Activated naive CD8-positive, alpha-beta T cell treated with anti-CD3 and anti-CD28 coated beads, Interleukin-2, amount 10 ng/mL, durations not matched to agents 7 days and 5 days (primary cell): Measurements from ENCODE around the gene HPX. TPM values are rescaled to one million over a fixed set of nuclear protein-coding genes. Genes with fewer than 3 reads are reported as not detected.

ENCODE experiments used
- ATAC-seq: fragments of 150-1000 bp; cut with Tn5 transposase; one replicate; pipeline ENCODE4 v1.10.0; 2021; ENCODE audit warnings: low read depth, moderate library complexity
- POLR2A ChIA-PET: fragments of 350-600 bp; sonication (Branson Sonifier 250); formaldehyde crosslinking; loops from one replicate; lab custom pipeline; 2021; ENCODE audit warnings: antibody characterized with exemption; lab: Charles Lee
- DNase-seq: peaks from one replicate; pipeline ENCODE4 v3.0.0; 2021
- H3K27ac Mint-ChIP-seq: one replicate; pipeline ENCODE4 v1.8.0; 2022; ENCODE audit warnings: mild to moderate bottlenecking, mixed read lengths
- H3K27me3 Mint-ChIP-seq: one replicate; pipeline ENCODE4 v1.8.0; 2022; ENCODE audit warnings: mild to moderate bottlenecking, moderate library complexity, mixed read lengths
- H3K36me3 Mint-ChIP-seq: one replicate; pipeline ENCODE4 v1.8.0; 2021; ENCODE audit warnings: mild to moderate bottlenecking, mixed read lengths
- H3K4me1 Mint-ChIP-seq: one replicate; pipeline ENCODE4 v1.8.0; 2021; ENCODE audit warnings: mixed read lengths
- H3K4me3 Mint-ChIP-seq: one replicate; pipeline ENCODE4 v1.8.0; 2022; ENCODE audit warnings: mild to moderate bottlenecking, moderate library complexity, mixed read lengths
- H3K9me3 Mint-ChIP-seq: one replicate; pipeline ENCODE4 v1.8.0; 2021; ENCODE audit warnings: mixed read lengths
- total RNA-seq, 2 experiments: library from RNA; stranded (reverse); gene quantifications; one replicate each; pipeline ENCODE4 v1.2.3, GENCODE V29; 2021

Gene HPX
- total RNA-seq, 2 experiments from 2014 or later: 0.58 to 1.3 TPM

- H3K36me3 Mint-ChIP-seq: peaks cover 22% of the 10 kb centered on the region
- no peaks in the 10 kb centered on the region for H3K9me3 Mint-ChIP-seq
- ATAC-seq (no peak), DNase-seq (no peak)
- H3K27ac Mint-ChIP-seq: no peak overlapping the region
- POLR2A ChIA-PET: interaction anchor here (0.6 to 7.0 kb wide), 8 partner anchors 10 to 227 kb away, joined by 3 to 140 read pairs (median 8); partner anchors contain the start of genes APBB1, ARFIP2, TIMM10B and TPP1
- H3K27me3 Mint-ChIP-seq: no peaks in the 10 kb centered on the region
- H3K4me1 Mint-ChIP-seq: peaks cover 34% of the 10 kb centered on the region
- peak overlapping the region; percentile 96 for H3K4me3 Mint-ChIP-seq
Observed at GRCh38 chr11:6391537-6392134, 49.2 kb downstream of the HPX start.

DNA sequence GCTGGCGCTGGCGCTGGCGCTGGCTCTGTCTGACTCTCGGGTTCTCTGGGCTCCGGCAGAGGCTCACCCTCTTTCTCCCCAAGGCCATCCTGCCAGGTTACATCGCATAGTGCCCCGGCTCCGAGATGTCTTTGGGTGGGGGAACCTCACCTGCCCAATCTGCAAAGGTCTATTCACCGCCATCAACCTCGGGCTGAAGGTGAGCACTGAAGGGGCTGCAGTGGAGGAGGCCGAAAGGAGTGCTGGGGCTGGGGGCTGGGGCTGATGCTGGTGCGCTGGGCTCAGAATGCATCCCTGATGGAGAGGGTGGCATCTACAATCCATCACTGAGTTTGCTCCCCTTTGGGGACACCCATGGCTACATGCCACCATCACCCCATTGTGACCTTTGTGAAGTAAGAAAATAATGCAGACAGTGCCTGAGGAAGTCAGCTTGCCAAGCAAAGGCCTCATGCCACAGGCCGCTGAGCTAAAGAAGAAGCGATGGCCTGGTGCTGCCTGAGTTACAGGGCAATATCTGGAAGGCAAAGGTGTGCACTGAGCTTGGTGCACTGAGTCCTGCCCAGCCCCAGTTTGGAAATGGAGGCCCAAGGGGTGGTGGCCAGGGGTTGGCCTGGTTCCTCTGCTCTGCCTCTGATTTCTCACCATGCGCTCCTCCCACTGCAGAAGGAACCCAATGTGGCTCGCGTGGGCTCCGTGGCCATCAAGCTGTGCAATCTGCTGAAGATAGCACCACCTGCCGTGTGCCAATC, 49.9 kb downstream of the HPX start:
- Mint-ChIP-seq H3K9me3 (no peaks in the 10 kb centered on the region), H3K36me3 (peaks cover 18% of the 10 kb centered on the region), H3K4me3 (peak overlapping the region; percentile 96), H3K27me3 (no peaks in the 10 kb centered on the region), H3K4me1 (peaks cover 31% of the 10 kb centered on the region), H3K27ac (peak overlapping the region; percentile 86)
- POLR2A ChIA-PET: interaction anchor here (0.6 to 7.0 kb wide), 15 partner anchors 10 to 228 kb away, joined by 3 to 140 read pairs (median 6); partner anchors contain the start of genes APBB1, ARFIP2, CAVIN3 and FHIP1B
- ATAC-seq: no peak
- no peak for DNase-seq

GRCh38 chr11:6389905-6390717, 50.7 kb downstream of the HPX start, which contains the start of gene SMPD1:
SMPD1 (plus strand) TSS chr11:6390474; CDS start chr11:6390599, 125 bp downstream.
- Mint-ChIP-seq H3K4me1 (peaks cover 39% of the 10 kb centered on the region), H3K9me3 (no peaks in the 10 kb centered on the region), H3K27ac (peak within 1 kb of the TSS; percentile 95), H3K27me3 (no peaks in the 10 kb centered on the region), H3K36me3 (peaks cover 18% of the 10 kb centered on the region), H3K4me3 (peak within 1 kb of the TSS; percentile 96)
- DNase-seq: peak; percentile 92
- POLR2A ChIA-PET: interaction anchor here (0.7 to 7.0 kb wide), 14 partner anchors 9 to 229 kb away, joined by 3 to 140 read pairs (median 6); partner anchors contain the start of genes APBB1, ARFIP2, CAVIN3 and FHIP1B
- ATAC-seq: peak; percentile 86

DNA sequence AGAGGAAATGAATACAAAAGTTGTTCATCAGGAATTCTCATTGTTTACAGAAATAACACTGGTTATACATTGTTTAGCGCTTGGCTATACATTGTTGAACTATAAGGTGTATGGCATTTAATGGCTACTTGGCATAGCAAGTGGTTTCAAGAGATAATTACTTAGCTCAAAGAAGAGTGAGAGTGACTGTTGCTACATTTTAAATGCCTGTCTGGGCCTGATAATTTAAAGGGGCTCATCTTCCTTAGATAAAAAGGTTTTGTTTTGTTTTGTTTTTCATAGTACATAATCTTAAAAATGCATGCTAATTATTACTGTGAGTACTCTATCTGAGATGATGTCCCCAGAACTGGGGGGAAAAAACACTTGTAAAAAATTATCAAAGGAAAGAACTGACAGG, 52.0 kb downstream of the HPX start:
- Mint-ChIP-seq H3K36me3 (peaks cover 17% of the 10 kb centered on the region), H3K9me3 (no peaks in the 10 kb centered on the region), H3K4me1 (peaks cover 39% of the 10 kb centered on the region), H3K4me3 (peak overlapping the region; percentile 96), H3K27ac (no peak overlapping the region), H3K27me3 (no peaks in the 10 kb centered on the region)
- DNase-seq (no peak), ATAC-seq (no peak)
- POLR2A ChIA-PET: interaction anchor here (1.0 to 7.0 kb wide), 4 partner anchors 10 to 55 kb away, joined by 3 to 140 read pairs (median 11); no protein-coding TSS in a partner anchor

DNA sequence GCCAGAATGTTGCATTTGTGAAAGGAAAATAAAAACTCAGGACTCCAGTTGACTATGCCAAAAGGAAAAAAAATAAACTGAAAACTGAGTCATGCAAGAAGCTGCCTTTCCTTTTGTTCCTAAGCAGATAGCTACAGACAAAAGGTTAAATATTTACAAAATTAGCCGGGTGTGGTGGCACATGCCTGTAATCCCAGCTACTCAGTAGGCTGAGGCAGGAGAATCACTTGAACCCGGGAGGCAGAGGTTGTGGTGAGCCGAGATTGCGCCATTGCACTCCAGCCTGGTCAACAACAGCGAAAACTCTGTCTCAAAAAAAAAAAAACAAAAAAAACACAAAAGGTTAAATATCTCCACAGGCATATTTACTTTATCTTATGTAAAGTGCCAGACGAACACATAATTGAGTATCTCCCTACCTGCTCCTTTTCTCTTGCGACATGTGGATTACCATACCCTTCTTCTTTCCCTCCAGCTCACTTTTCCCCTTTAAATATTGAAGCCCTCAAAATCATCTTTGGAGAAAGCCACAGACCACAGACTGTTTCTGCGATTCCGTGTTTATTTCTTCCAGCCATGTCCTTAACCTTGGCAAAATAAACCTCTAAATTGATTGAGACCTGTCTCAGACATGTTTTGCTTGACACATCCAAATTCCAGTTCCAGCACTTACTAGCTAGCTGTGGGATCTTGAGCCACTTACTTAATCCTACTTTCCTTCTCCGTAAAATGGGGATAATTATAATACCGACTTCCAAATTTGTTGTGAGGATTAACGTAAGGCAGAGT, 52.8 kb downstream of the HPX start:
- POLR2A ChIA-PET: interaction anchor here (0.6 to 7.0 kb wide), 5 partner anchors 9 to 56 kb away, joined by 3 to 140 read pairs (median 5); no protein-coding TSS in a partner anchor
- peaks cover 37% of the 10 kb centered on the region for H3K4me1 Mint-ChIP-seq
- H3K9me3 Mint-ChIP-seq: no peaks in the 10 kb centered on the region
- no peak for ATAC-seq
- no peak for DNase-seq
- no peak overlapping the region for H3K27ac Mint-ChIP-seq
- H3K27me3 Mint-ChIP-seq: no peaks in the 10 kb centered on the region
- no peak overlapping the region for H3K4me3 Mint-ChIP-seq
- peaks cover 10% of the 10 kb centered on the region for H3K36me3 Mint-ChIP-seq

GRCh38 chr11:6385046-6385777, 55.6 kb downstream of the HPX start:
- Mint-ChIP-seq H3K27ac (no peak overlapping the region), H3K4me1 (peaks cover 24% of the 10 kb centered on the region), H3K9me3 (no peaks in the 10 kb centered on the region), H3K27me3 (no peaks in the 10 kb centered on the region), H3K4me3 (no peak overlapping the region), H3K36me3 (no peaks in the 10 kb centered on the region)
- DNase-seq: no peak
- POLR2A ChIA-PET: interaction anchor here (1.2 to 1.4 kb wide), 2 partner anchors 34 to 96 kb away, joined by 3 read pairs; partner anchors contain the start of genes APBB1, ARFIP2 and TIMM10B
- no peak for ATAC-seq

Other genes starting within 250 kb of the HPX start
- not detected for gene OR52W1, start 241.8 kb downstream of the HPX start, total RNA-seq
- gene C11orf42, start 235.4 kb downstream of the HPX start, total RNA-seq: not detected
- gene FHIP1B, start 206.4 kb downstream of the HPX start, total RNA-seq: 10 to 100 TPM; 33.3 to 34.9 TPM
- under 1 TPM; 0.20 to 0.22 TPM for gene CNGA4, start 201.9 kb downstream of the HPX start, total RNA-seq
- not detected for gene CCKBR, start 181.1 kb downstream of the HPX start, total RNA-seq
- 1 to 10 TPM; 1.4 to 1.6 TPM for gene CAVIN3, start 120.5 kb downstream of the HPX start, total RNA-seq
- 10 to 100 TPM; 40.7 to 42.6 TPM for gene SMPD1, start 50.5 kb downstream of the HPX start, total RNA-seq
- gene APBB1, start 21.9 kb downstream of the HPX start, total RNA-seq: 10 to 100 TPM; 64.0 to 69.2 TPM
- gene TRIM3, start 33.0 kb upstream of the HPX start, total RNA-seq: 10 to 100 TPM; 11.8 to 11.9 TPM
- 10 to 100 TPM; 44.3 to 44.6 TPM for gene ARFIP2, start 40.3 kb upstream of the HPX start, total RNA-seq
- gene TIMM10B, start 40.5 kb upstream of the HPX start, total RNA-seq: 10 to 100 TPM; 41.3 to 47.0 TPM
- gene DNHD1, start 56.3 kb upstream of the HPX start, total RNA-seq: 10 to 100 TPM; 32.3 to 35.5 TPM
- 10 to 100 TPM; 31.7 to 34.4 TPM for gene RRP8, start 162.6 kb upstream of the HPX start, total RNA-seq
- 100 to 1,000 TPM; 195 to 207 TPM for gene ILK, start 162.8 kb upstream of the HPX start, total RNA-seq
- 100 to 1,000 TPM; 154 to 156 TPM for gene TAF10, start 171.2 kb upstream of the HPX start, total RNA-seq
- 100 to 1,000 TPM; 114 to 120 TPM for gene TPP1, start 178.4 kb upstream of the HPX start, total RNA-seq
- gene DCHS1, start 214.8 kb upstream of the HPX start, total RNA-seq: 1 to 10 TPM; 2.1 to 2.5 TPM
- gene MRPL17, start 242.4 kb upstream of the HPX start, total RNA-seq: 10 to 100 TPM; 50.9 to 51.4 TPM